Suprapubic skin (tissue), 4 donors: ENCODE results near the gene SPECC1L.

Source experiments
- CTCF ChIP-seq, 2 donors: fragments of 200-600 bp in 1 of 2; fragments of 450-650 bp in 1 of 2; sonication (generic) in 1 of 2; IDR thresholded peaks; one replicate each; pipeline ENCODE4 v1.5.1; 2016 to 2019; ENCODE audit warnings: antibody characterized with exemption in 2 of 2, mild to moderate bottlenecking in 1 of 2, moderate library complexity in 1 of 2
- EP300 ChIP-seq: sonication (generic); formaldehyde crosslinking; IDR thresholded peaks from one replicate; pipeline ENCODE4 v1.6.1; 2017; ENCODE audit warnings: antibody characterized with exemption
- POLR2A ChIP-seq, 2 donors: fragments of 450-650 bp; IDR thresholded peaks; one replicate each; pipeline ENCODE4 v1.6.1; 2017; ENCODE audit warnings: antibody characterized with exemption in 2 of 2, mild to moderate bottlenecking in 2 of 2, moderate library complexity in 2 of 2
- POLR2AphosphoS5 ChIP-seq, 3 donors: sonication (generic); formaldehyde crosslinking; IDR thresholded peaks; one replicate each; pipeline ENCODE4 v1.6.1; 2017; ENCODE audit warnings: antibody characterized with exemption in 3 of 3

- no peak for TF ChIP-seq CTCF (IDR thresholded peaks at IDR 0.05)
- TF ChIP-seq POLR2AphosphoS5 (IDR thresholded peaks at IDR 0.05), result no peak
- no peak for TF ChIP-seq EP300
- TF ChIP-seq POLR2A (IDR thresholded peaks at IDR 0.05), result no peak
Observed at GRCh38 chr22:24233816-24234215, 36.8 kb upstream of the SPECC1L start.
